IMR-90 (cell line): Measurements from ENCODE around the gene RELN. TPM values are rescaled to one million over a fixed set of nuclear protein-coding genes. Genes with fewer than 3 reads are reported as not detected.
"Not testable (repeated sequence)": the region's sequence is repeated elsewhere in the genome, so short reads cannot be mapped to it uniquely, and the experiment has no call there.

Experiments used
- ATAC-seq: fragments of 200-7000 bp; cut with Tn5 transposase; 2 replicates; pipeline ENCODE4 v1.9.1; 2020; ENCODE audit warnings: low read depth, mild to moderate bottlenecking, moderate library complexity
- BruUV-seq: library from RNA; stranded (reverse); fragments of 400-500 nt; replicated peaks from 2 replicates; lab custom pipeline; 2021; lab: Mats Ljungman, UMichigan
- CTCF ChIA-PET: fragments of 300-600 bp; formaldehyde crosslinking; extraction: SDS; loops from one replicate; lab custom pipeline; 2021; ENCODE audit warnings: antibody characterized with exemption; lab: Yijun Ruan, JAX
- POLR2A ChIA-PET: fragments of 300-600 bp; sonication (Branson Sonifier 250); formaldehyde crosslinking; loops from one replicate; lab custom pipeline; 2022; ENCODE audit warnings: antibody characterized with exemption; ENCODE audit not compliant: unreplicated experiment; lab: Charles Lee
- DNase-seq: peaks from one replicate; pipeline ENCODE4 v3.0.0; 2013
- H2AFZ ChIP-seq: replicated peaks from 2 replicates; pipeline ENCODE3; 2013; ENCODE audit warnings: low read length, mild to moderate bottlenecking; ENCODE audit not compliant: poor library complexity
- H2AK5ac ChIP-seq: 2 replicates; pipeline ENCODE4 v1.6.1; 2013; ENCODE audit warnings: low read depth, low read length, inconsistent platforms
- H2AK9ac ChIP-seq: replicated peaks from 2 replicates; pipeline ENCODE3; 2013; ENCODE audit warnings: mild to moderate bottlenecking, low read depth, low read length, moderate library complexity; ENCODE audit not compliant: poor library complexity
- H2BK120ac ChIP-seq: 2 replicates; pipeline ENCODE4 v1.6.1; 2013; ENCODE audit warnings: low read depth, low read length, inconsistent platforms
- H2BK15ac ChIP-seq: 3 replicates; pipeline ENCODE4 v1.6.1; 2013; ENCODE audit warnings: low read depth, low read length, inconsistent platforms
- H2BK20ac ChIP-seq: 2 replicates; pipeline ENCODE4 v1.6.1; 2013; ENCODE audit warnings: low read depth, mild to moderate bottlenecking, inconsistent platforms, low read length, moderate library complexity
- H2BK5ac ChIP-seq: 2 replicates; pipeline ENCODE4 v1.6.1; 2013; ENCODE audit warnings: mild to moderate bottlenecking, low read depth, low read length, inconsistent platforms; ENCODE audit not compliant: poor library complexity, severe bottlenecking
- H3K14ac ChIP-seq: replicated peaks from 2 replicates; pipeline ENCODE4 v1.6.1; 2013; ENCODE audit warnings: low read depth, low read length, inconsistent platforms
- H3K18ac ChIP-seq: 2 replicates; pipeline ENCODE4 v1.6.1; 2013; ENCODE audit warnings: low read depth, low read length, control low read depth
- H3K23ac ChIP-seq: 2 replicates; pipeline ENCODE4 v1.6.1; 2013; ENCODE audit warnings: low read depth, low read length, inconsistent platforms
- H3K27ac ChIP-seq: 2 replicates; pipeline ENCODE4 v1.5.1; 2013; ENCODE audit warnings: mild to moderate bottlenecking, control low read depth, low read length; ENCODE audit not compliant: insufficient read depth
- H3K27me3 ChIP-seq: 2 replicates; pipeline ENCODE4 v1.6.1; 2013; ENCODE audit warnings: low read length; ENCODE audit not compliant: control insufficient read depth, insufficient read depth
- H3K36me3 ChIP-seq: 2 replicates; pipeline ENCODE4 v1.6.1; 2013; ENCODE audit warnings: low read length, mixed read lengths; ENCODE audit not compliant: control insufficient read depth, insufficient read depth
- H3K4ac ChIP-seq: 2 replicates; pipeline ENCODE4 v1.6.1; 2013; ENCODE audit warnings: low read depth, low read length, inconsistent platforms
- H3K4me1 ChIP-seq: 2 replicates; pipeline ENCODE4 v1.6.1; 2013; ENCODE audit warnings: low read length, mixed read lengths; ENCODE audit not compliant: control insufficient read depth, insufficient read depth
- H3K4me2 ChIP-seq: 2 replicates; pipeline ENCODE4 v1.6.1; 2013; ENCODE audit warnings: low read depth, mild to moderate bottlenecking, control low read depth, low read length, moderate library complexity
- H3K4me3 ChIP-seq: 2 replicates; pipeline ENCODE4 v1.5.1; 2013; ENCODE audit warnings: low read depth, mild to moderate bottlenecking, control low read depth, low read length, moderate library complexity; ENCODE audit not compliant: insufficient read depth
- H3K56ac ChIP-seq: 2 replicates; pipeline ENCODE4 v1.6.1; 2013; ENCODE audit warnings: low read length, inconsistent platforms; ENCODE audit not compliant: insufficient read depth; ENCODE audit errors: extremely low read depth
- H3K79me1 ChIP-seq, 2 experiments: 2 replicates each; pipeline ENCODE4 v1.6.1; 2013; ENCODE audit warnings: low read length in 2 of 2, inconsistent platforms in 1 of 2, low read depth in 1 of 2
- H3K9ac ChIP-seq: 2 replicates; pipeline ENCODE4 v1.6.1; 2013; ENCODE audit warnings: low read depth, low read length, control low read depth
- H3K9me1 ChIP-seq: 2 replicates; pipeline ENCODE4 v1.6.1; 2013; ENCODE audit warnings: low read length, inconsistent platforms; ENCODE audit not compliant: insufficient read depth
- H3K9me3 ChIP-seq: 2 replicates; pipeline ENCODE4 v1.6.1; 2013; ENCODE audit warnings: low read length; ENCODE audit not compliant: control insufficient read depth, insufficient read depth
- H4K20me1 ChIP-seq: 2 replicates; pipeline ENCODE4 v1.6.1; 2013; ENCODE audit warnings: low read length, inconsistent platforms; ENCODE audit not compliant: insufficient read depth
- H4K5ac ChIP-seq: 2 replicates; pipeline ENCODE4 v1.6.1; 2013; ENCODE audit warnings: mild to moderate bottlenecking, low read depth, low read length, control low read depth
- H4K8ac ChIP-seq, 2 experiments: 2 replicates each; pipeline ENCODE4 v1.6.1; 2013; ENCODE audit warnings: low read depth in 2 of 2, low read length in 2 of 2, control low read depth in 1 of 2, inconsistent platforms in 1 of 2
- H4K91ac ChIP-seq: 2 replicates; pipeline ENCODE4 v1.6.1; 2013; ENCODE audit warnings: low read depth, low read length, inconsistent platforms; ENCODE audit not compliant: insufficient read depth
- BHLHE40 ChIP-seq: fragments of 150-350 bp; IDR thresholded peaks from 2 replicates; pipeline ENCODE4 v1.6.1; 2016; ENCODE audit warnings: mild to moderate bottlenecking, low read depth, low read length
- FOS ChIP-seq: fragments of 150-350 bp; IDR thresholded peaks from 2 replicates; pipeline ENCODE4 v1.6.1; 2016; ENCODE audit warnings: low read depth, low read length
- NFE2L2 ChIP-seq: fragments of 150-350 bp; IDR thresholded peaks from 2 replicates; pipeline ENCODE4 v1.6.1; 2016; ENCODE audit warnings: low read depth, mild to moderate bottlenecking, low read length
- RCOR1 ChIP-seq: IDR thresholded peaks from 2 replicates; pipeline ENCODE4 v1.6.1; 2012; ENCODE audit warnings: mild to moderate bottlenecking, low read length, improper control_type of control experiment; ENCODE audit not compliant: insufficient replicate concordance
- RFX5 ChIP-seq: IDR thresholded peaks from 2 replicates; pipeline ENCODE4 v1.8.0; 2012; ENCODE audit warnings: low read depth, mild to moderate bottlenecking, low read length, moderate library complexity
- WGBS, 2 experiments: methylation state at CpG; one replicate each; pipeline versions ENCODE4 v1.1.5 to v1.1.7; 2013; ENCODE audit warnings: missing lambda C conversion rate in 2 of 2; ENCODE audit not compliant: insufficient read length in 1 of 2; ENCODE audit errors: extremely low coverage in 2 of 2; 5-methylcytosine and 5-hydroxymethylcytosine counted together
- dilution Hi-C: fragments of 300-500 bp; cut with HindIII; formaldehyde crosslinking; loops from one replicate; pipeline ENCODE4 v1.14.3; 2018; ENCODE audit warnings: low sequenced_read_pairs; ENCODE audit not compliant: unreplicated experiment
- in situ Hi-C: fragments of 300-500 bp; cut with MboI; formaldehyde crosslinking; loops from 3 replicates; pipeline ENCODE4 v1.14.3; 2019; ENCODE audit warnings: low sequenced_read_pairs, inconsistent platforms, mixed read lengths
- intact Hi-C: fragments of 100-400 bp; cut with micrococcal nuclease; formaldehyde crosslinking; loops from 2 replicates; pipeline ENCODE4 v1.10.0; 2022
- polyA plus RNA-seq, 3 experiments: library from polyadenylated mRNA; depleted of rRNA; stranded (reverse); fragments of >200 nt; gene quantifications; 2 replicates each; pipeline ENCODE4 v1.2.3, GENCODE V29; 2012; ENCODE audit warnings: low replicate concordance in 1 of 3
- total RNA-seq: library from RNA; depleted of rRNA; stranded (reverse); fragments of >200 nt; gene quantifications from 2 replicates; pipeline ENCODE4 v1.2.3, GENCODE V29; 2012

Gene RELN
- total and polyA plus RNA-seq, 2 of the 4 experiments (the other 2 are of a cell fraction), result 14.7 to 23.7 TPM

DNA sequence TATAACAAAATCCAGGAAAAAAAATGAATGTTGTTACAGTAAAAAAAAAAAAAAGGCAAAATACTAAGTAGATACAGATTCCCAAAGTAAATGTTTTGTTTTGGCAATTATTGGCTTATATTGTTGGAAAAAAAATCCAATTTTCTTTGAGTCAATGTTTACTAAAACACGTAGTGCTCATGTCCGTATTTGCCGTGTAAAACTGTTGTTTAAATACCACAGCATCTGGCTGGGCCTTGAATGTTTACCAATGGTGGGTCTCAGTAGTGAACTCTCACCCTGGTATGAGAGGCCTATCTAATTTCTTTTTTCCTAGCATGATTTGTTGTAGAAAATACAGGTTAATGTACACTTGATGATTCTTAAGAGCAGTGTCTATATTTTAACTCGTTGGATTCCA lies 502.0 kb downstream of the RELN start:
- Histone ChIP-seq H2BK20ac (no peak overlapping the region), H3K4me3 (no peak overlapping the region), H3K18ac (no peak overlapping the region), H3K4me2 (no peak overlapping the region), H4K91ac (no peak overlapping the region), H3K27ac (no peak overlapping the region), H3K36me3 (peaks cover 7% of the 10 kb centered on the region), H4K5ac (no peak overlapping the region), H3K4me1 (no peaks in the 10 kb centered on the region), H3K9me1 (no peaks in the 10 kb centered on the region), H2AK9ac (no peak overlapping the region), H3K23ac (no peak overlapping the region), H2AK5ac (no peak overlapping the region), H2BK120ac (no peak overlapping the region), H2BK5ac (no peak overlapping the region), H3K14ac (no peak overlapping the region), H4K8ac (no peak overlapping the region), H3K79me1 (no peaks in the 10 kb centered on the region), H4K20me1 (no peaks in the 10 kb centered on the region), H3K56ac (no peak overlapping the region), H3K9me3 (no peaks in the 10 kb centered on the region), H3K9ac (no peak overlapping the region), H2AFZ (no peak overlapping the region), H2BK15ac (no peak overlapping the region), H3K27me3 (no peaks in the 10 kb centered on the region), H3K4ac (no peak overlapping the region)
- intact Hi-C loops (no loop called here), dilution Hi-C loops (no loop called here), in situ Hi-C loops (no loop called here)
- no TSS peak for BruUV-seq
- no peak for TF ChIP-seq RCOR1
- no peak for TF ChIP-seq NFE2L2
- no peak for TF ChIP-seq FOS
- TF ChIP-seq RFX5, result no peak
- no peak for TF ChIP-seq BHLHE40
- ChIA-PET POLR2A (no interaction called here), CTCF (no interaction called here)
- WGBS, 2 experiments, result no CpG with 5 or more reads among the region's 4 CpGs
- DNase-seq (no peak), ATAC-seq (no peak)

GRCh38 chr7:103486873-103487272 lies 502.6 kb downstream of the RELN start:
- H3K27me3 ChIP-seq, H3K9me1 ChIP-seq, ATAC-seq, BruUV-seq, DNase-seq, H3K4me3 ChIP-seq, H3K27ac ChIP-seq, H2BK5ac ChIP-seq, H2BK20ac ChIP-seq, H3K9me3 ChIP-seq, H2AFZ ChIP-seq, H2BK15ac ChIP-seq, H2AK5ac ChIP-seq, H3K14ac ChIP-seq, H3K4ac ChIP-seq, H3K18ac ChIP-seq, intact Hi-C loops, POLR2A ChIA-PET, H3K36me3 ChIP-seq, H4K20me1 ChIP-seq, H2AK9ac ChIP-seq, H3K9ac ChIP-seq, H3K4me2 ChIP-seq, in situ Hi-C loops, H3K79me1 ChIP-seq, dilution Hi-C loops, H3K4me1 ChIP-seq, H3K56ac ChIP-seq, H4K5ac ChIP-seq, H2BK120ac ChIP-seq, H4K91ac ChIP-seq, H4K8ac ChIP-seq, H3K23ac ChIP-seq: not testable (repeated sequence)
- CTCF ChIA-PET, result interaction anchor here (0.6 kb wide), 1 partner anchor 1346 kb away, joined by 3 read pairs; no protein-coding TSS in a partner anchor
- no CpG with 5 or more reads among the region's 3 CpGs for WGBS, 2 experiments
